ENCODE results near the gene KCTD19.

KCTD19 gene

DNA sequence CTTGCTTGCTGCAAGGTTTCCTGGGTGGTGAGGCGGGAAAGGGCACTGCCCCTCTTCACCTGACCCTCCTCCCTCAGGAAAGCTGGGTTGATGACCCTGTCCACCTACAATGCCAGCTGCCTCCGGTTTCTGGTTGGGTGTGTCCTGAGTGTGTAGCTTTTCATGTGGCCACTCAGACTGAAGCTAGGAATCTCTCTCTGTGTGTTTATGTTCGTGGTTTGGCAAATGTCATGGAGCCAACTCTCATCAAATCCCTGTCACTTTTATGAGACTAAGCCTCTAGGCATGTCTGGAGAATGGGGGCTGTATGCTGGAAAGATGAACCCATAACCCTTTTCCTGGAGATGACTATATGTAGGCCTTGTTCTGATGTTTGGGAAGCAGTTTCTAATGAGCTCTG is 30.1 kb downstream of the KCTD19 start:
- no peak overlapping the region for H3K27ac ChIP-seq (ENCODE audit: low read depth, low read length)
- H3K9me3 ChIP-seq (ENCODE audit: low read length) = no peaks in the 10 kb centered on the region
- H3K27me3 ChIP-seq (ENCODE audit: control insufficient read depth in 1 of 2, insufficient read depth in 2 of 2, low read length in 2 of 2) = no peaks in the 10 kb centered on the region
- no peaks in the 10 kb centered on the region for H3K36me3 ChIP-seq (ENCODE audit: insufficient read depth, low read length)
- no peak overlapping the region for H3K4me3 ChIP-seq (ENCODE audit: low read depth in 1 of 2, low read length in 2 of 2)
- no peaks in the 10 kb centered on the region for H3K4me1 ChIP-seq (ENCODE audit: insufficient read depth, low read length)
- H3K9ac ChIP-seq (ENCODE audit: low read length) = no peak overlapping the region

DNA sequence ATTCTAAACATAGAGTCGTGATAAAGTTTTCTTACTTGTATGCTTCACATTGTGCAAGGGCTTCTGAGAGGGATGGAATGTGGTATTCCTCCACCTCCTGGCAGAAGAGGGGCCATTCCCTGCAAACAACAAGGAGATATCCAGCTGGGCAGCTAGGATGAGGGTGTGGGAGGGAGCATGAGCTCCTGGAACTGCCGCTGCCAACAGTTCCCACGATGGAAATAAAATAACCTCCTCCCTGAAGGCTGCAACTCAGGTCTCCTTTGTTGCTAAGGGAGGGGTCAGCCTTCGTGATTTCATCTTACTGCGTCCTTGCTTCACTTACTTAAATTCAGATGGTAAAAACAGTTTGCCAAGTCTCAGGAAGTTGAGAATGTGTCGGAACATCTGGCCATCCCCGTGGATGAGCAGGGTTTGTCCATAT is 31.6 kb downstream of the KCTD19 start:
- H3K27me3 ChIP-seq (ENCODE audit: control insufficient read depth in 1 of 2, insufficient read depth in 2 of 2, low read length in 2 of 2) = no peaks in the 10 kb centered on the region
- no peaks in the 10 kb centered on the region for H3K9me3 ChIP-seq (ENCODE audit: low read length)
- H3K4me1 ChIP-seq (ENCODE audit: insufficient read depth, low read length) = no peaks in the 10 kb centered on the region
- H3K9ac ChIP-seq (ENCODE audit: low read length) = no peak overlapping the region
- H3K36me3 ChIP-seq (ENCODE audit: insufficient read depth, low read length) = no peaks in the 10 kb centered on the region
- H3K4me3 ChIP-seq (ENCODE audit: low read depth in 1 of 2, low read length in 2 of 2) = no peak overlapping the region
- H3K27ac ChIP-seq (ENCODE audit: low read depth, low read length) = no peak overlapping the region

DNA sequence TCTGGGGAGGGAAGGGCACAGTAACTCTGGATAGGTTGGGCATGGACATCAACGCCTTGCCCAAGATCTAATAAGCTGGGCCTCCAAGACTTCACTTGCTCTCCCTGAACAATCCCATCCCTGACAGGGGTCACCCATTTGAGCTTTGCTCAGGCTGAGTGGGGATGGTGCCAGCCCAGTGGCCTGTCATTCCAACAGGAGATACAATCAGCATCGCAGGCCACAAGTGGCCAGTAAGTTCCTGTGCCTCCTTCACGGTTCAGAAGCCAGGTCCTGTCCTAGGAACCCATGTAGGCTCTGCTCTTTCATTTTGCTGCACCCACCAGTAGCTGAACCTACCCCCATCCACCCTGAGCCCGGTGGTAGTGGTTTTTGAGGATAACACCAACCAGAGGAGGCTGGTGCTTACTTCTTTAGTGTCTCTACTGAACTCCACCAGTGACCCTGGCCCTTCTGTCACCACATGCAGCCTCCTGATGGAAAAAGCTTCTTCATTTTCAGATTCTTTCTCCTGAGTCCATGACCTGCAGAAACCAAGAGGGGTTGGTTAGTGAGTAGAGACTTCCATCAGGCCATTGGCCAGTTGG is 32.3 kb downstream of the KCTD19 start:
- no peaks in the 10 kb centered on the region for H3K4me1 ChIP-seq (ENCODE audit: insufficient read depth, low read length)
- H3K9ac ChIP-seq (ENCODE audit: low read length) = no peak overlapping the region
- no peaks in the 10 kb centered on the region for H3K36me3 ChIP-seq (ENCODE audit: insufficient read depth, low read length)
- H3K27me3 ChIP-seq (ENCODE audit: control insufficient read depth in 1 of 2, insufficient read depth in 2 of 2, low read length in 2 of 2) = no peaks in the 10 kb centered on the region
- no peak overlapping the region for H3K27ac ChIP-seq (ENCODE audit: low read depth, low read length)
- no peak overlapping the region for H3K4me3 ChIP-seq (ENCODE audit: low read depth in 1 of 2, low read length in 2 of 2)
- H3K9me3 ChIP-seq (ENCODE audit: low read length) = no peaks in the 10 kb centered on the region

DNA sequence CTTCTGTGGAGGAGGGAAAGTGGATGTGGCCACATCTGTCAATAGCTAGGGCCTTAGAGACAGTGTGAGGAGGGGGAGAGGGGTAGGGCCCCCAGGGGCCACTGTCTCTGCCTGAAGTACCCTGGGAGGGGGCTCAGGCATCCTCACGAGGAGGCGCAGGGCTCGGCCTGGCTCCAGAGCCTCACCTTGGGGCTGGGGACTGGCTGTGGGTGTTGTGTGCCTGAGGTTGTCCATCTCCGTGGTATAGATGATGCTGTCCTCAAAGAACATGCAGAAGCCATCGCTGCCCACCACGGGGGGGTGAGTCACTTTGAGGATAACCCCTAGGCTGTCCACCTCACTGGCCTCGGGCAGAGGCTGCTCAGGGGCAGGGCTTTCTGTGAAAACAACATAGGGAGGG is 35.1 kb downstream of the KCTD19 start:
- H3K4me1 ChIP-seq (ENCODE audit: insufficient read depth, low read length) = no peaks in the 10 kb centered on the region
- H3K4me3 ChIP-seq (ENCODE audit: low read depth in 1 of 2, low read length in 2 of 2) = no peak overlapping the region
- no peaks in the 10 kb centered on the region for H3K9me3 ChIP-seq (ENCODE audit: low read length)
- no peaks in the 10 kb centered on the region for H3K27me3 ChIP-seq (ENCODE audit: control insufficient read depth in 1 of 2, insufficient read depth in 2 of 2, low read length in 2 of 2)
- H3K9ac ChIP-seq (ENCODE audit: low read length) = no peak overlapping the region
- no peaks in the 10 kb centered on the region for H3K36me3 ChIP-seq (ENCODE audit: insufficient read depth, low read length)
- no peak overlapping the region for H3K27ac ChIP-seq (ENCODE audit: low read depth, low read length)

DNA sequence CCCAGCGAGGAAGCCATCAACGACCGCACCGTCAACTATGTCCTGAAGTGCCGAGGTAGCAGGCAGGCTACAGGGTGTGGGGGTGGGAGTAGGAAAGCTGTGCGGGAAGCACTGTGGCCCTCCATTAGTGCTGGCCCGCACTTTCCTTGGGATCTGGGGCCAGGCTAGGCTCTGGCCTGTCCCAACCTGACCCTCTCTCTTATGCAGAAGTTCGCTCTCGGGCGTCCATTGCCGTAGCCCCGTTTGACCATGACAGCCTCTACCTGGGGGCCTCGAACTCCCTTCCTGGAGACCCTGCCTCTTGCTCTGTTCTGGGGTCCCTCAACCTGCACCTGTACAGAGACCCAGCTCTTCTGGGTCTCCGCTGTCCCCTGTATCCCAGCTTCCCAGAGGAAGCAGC is 38.6 kb downstream of the KCTD19 start:
- Histone ChIP-seq H3K4me3 (ENCODE audit: low read depth in 1 of 2, low read length in 2 of 2) (no peak overlapping the region), H3K4me1 (ENCODE audit: insufficient read depth, low read length) (no peaks in the 10 kb centered on the region), H3K9me3 (ENCODE audit: low read length) (no peaks in the 10 kb centered on the region), H3K9ac (ENCODE audit: low read length) (no peak overlapping the region), H3K27ac (ENCODE audit: low read depth, low read length) (no peak overlapping the region), H3K36me3 (ENCODE audit: insufficient read depth, low read length) (no peaks in the 10 kb centered on the region), H3K27me3 (ENCODE audit: control insufficient read depth in 1 of 2, insufficient read depth in 2 of 2, low read length in 2 of 2) (no peaks in the 10 kb centered on the region)

DNA sequence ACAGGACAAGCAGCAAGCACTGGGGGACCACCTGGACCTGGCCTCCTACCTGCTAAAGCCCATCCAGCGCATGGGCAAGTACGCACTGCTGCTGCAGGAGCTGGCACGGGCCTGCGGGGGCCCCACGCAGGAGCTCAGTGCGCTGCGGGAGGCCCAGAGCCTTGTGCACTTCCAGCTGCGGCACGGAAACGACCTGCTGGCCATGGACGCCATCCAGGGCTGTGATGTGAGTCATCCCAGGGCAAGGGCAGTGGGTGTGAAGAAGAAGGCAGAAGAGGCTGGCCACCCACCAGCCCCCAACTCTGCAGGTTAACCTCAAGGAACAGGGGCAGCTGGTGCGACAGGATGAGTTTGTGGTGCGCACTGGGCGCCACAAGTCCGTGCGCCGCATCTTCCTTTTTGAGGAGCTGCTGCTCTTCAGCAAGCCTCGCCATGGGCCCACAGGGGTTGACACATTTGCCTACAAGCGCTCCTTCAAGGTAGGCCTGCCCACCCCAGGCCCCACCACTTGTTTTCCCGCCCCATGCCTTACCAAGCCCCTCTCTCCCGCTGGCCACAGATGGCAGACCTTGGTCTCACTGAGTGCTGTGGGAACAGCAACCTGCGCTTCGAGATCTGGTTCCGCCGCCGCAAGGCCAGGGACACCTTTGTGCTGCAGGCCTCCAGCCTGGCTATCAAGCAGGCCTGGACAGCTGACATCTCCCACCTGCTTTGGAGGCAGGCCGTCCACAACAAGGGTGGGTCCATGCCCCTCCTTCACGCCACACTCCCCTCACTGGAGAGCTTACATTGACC is 39.9 kb downstream of the KCTD19 start:
- Histone ChIP-seq H3K36me3 (ENCODE audit: insufficient read depth, low read length) (no peaks in the 10 kb centered on the region), H3K27ac (ENCODE audit: low read depth, low read length) (no peak overlapping the region), H3K27me3 (ENCODE audit: control insufficient read depth in 1 of 2, insufficient read depth in 2 of 2, low read length in 2 of 2) (no peaks in the 10 kb centered on the region), H3K4me1 (ENCODE audit: insufficient read depth, low read length) (no peaks in the 10 kb centered on the region), H3K9me3 (ENCODE audit: low read length) (no peaks in the 10 kb centered on the region), H3K9ac (ENCODE audit: low read length) (no peak overlapping the region), H3K4me3 (ENCODE audit: low read depth in 1 of 2, low read length in 2 of 2) (no peak overlapping the region)

DNA sequence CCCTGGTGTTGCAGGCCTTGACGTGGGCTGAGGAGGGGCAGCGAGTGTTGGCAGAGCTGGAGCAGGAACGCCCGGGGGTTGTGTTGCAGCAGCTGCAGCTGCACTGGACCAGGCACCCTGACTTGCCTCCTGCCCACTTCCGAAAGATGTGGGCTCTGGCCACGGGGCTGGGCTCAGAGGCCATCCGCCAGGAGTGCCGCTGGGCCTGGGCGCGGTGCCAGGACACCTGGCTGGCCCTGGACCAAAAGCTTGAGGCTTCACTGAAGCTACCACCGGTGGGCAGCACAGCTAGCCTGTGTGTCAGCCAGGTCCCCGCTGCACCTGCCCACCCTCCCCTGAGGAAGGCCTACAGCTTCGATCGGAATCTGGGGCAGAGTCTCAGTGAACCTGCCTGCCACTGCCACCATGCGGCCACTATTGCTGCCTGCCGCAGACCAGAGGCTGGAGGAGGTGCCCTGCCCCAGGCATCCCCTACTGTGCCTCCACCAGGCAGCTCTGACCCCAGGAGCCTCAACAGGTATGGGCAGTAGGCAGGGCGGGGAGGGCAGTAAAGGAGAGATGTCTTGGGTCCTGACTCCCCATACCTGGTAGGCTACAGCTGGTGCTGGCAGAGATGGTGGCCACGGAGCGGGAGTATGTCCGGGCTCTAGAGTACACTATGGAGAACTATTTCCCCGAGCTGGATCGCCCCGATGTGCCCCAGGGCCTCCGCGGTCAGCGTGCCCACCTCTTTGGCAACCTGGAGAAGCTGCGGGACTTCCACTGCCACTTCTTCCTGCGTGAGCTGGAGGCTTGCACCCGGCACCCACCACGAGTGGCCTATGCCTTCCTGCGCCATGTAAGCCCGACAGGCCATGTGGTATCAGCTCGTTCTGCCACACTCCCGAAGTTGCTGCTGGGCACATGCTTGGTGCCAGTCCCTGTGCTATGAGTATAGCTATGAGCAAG is 41.6 kb downstream of the KCTD19 start:
- Histone ChIP-seq H3K27me3 (ENCODE audit: control insufficient read depth in 1 of 2, insufficient read depth in 2 of 2, low read length in 2 of 2) (no peaks in the 10 kb centered on the region), H3K9me3 (ENCODE audit: low read length) (no peaks in the 10 kb centered on the region), H3K27ac (ENCODE audit: low read depth, low read length) (no peak overlapping the region), H3K4me1 (ENCODE audit: insufficient read depth, low read length) (no peaks in the 10 kb centered on the region), H3K9ac (ENCODE audit: low read length) (no peak overlapping the region), H3K36me3 (ENCODE audit: insufficient read depth, low read length) (no peaks in the 10 kb centered on the region), H3K4me3 (ENCODE audit: low read depth in 1 of 2, low read length in 2 of 2) (no peak overlapping the region)

DNA sequence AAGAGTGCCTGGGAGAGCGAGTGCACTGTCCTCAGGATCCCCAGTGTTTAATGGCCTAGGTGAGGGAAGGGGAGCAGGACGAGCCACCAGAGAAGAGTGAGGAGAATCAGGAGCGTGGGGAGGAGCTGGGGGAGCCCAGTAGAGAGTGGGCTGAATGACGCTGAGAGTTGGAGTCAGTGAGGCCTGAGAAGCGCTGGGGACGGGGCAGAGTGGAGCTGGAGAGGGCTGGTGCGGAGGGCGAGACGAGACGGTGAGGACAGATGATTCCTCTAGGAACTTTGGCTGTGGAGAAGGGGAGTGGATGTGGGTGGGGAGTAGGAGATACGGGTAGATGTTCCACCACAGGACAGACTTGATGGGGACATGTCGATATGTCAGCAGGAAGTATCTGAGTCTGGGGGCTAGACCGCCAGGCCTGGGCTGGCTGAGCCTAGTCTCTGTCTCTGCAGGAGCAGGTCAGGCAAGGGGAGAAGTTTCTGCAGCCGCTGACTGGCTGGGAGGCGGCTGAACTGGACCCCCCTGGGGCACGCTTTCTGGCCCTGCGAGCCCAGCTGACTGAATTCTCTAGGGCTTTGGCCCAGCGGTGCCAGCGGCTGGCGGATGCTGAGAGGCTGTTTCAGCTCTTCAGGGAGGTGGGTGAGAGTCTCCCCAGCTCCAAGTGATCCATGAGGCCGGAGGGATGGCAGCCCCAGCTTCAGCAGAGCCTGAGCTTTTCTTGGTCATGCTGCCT is 42.5 kb downstream of the KCTD19 start:
- no peak overlapping the region for H3K27ac ChIP-seq (ENCODE audit: low read depth, low read length)
- H3K9ac ChIP-seq (ENCODE audit: low read length) = no peak overlapping the region
- H3K4me1 ChIP-seq (ENCODE audit: insufficient read depth, low read length) = no peaks in the 10 kb centered on the region
- H3K36me3 ChIP-seq (ENCODE audit: insufficient read depth, low read length) = no peaks in the 10 kb centered on the region
- no peaks in the 10 kb centered on the region for H3K9me3 ChIP-seq (ENCODE audit: low read length)
- H3K4me3 ChIP-seq (ENCODE audit: low read depth in 1 of 2, low read length in 2 of 2) = no peak overlapping the region
- H3K27me3 ChIP-seq (ENCODE audit: control insufficient read depth in 1 of 2, insufficient read depth in 2 of 2, low read length in 2 of 2) = no peaks in the 10 kb centered on the region

DNA sequence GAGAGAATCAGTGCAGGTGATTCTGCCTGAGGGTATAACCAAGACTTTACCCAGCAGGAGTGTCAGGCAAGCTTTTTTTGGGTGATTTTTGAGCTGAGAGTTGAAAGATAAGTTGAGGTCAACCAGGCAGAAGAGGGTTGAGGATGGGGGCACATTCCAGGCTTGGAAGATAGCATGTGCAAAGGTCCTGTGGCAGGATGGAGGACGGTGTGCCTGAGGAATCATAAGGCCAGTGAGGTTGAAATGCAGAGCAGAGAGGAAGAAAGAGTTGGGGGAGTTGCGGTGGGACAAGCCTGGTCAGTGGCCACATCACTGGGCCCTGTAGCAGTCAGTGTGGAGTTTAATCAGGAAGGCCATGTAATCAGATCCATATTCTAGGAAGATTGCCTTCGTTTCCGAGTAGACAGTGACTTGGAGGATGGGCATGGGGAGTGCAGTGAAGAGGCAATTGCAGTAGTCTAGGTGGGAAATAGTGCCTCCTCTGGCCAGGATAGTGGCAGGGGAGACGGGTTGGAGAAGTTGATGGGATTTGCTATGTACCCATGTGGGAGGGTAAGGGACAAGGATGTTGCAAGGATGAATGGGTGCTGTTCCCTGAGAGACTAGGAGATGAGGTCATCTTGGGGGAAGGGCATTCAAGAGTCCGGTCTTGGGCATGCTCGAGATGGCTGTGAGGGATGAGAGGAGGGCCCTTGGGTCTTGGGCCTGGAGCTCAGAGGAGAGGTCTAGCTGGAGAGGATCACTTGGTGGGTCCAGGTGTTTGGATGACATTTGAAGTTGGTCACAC is 43.3 kb downstream of the KCTD19 start:
- no peak overlapping the region for H3K9ac ChIP-seq (ENCODE audit: low read length)
- no peak overlapping the region for H3K4me3 ChIP-seq (ENCODE audit: low read depth in 1 of 2, low read length in 2 of 2)
- no peaks in the 10 kb centered on the region for H3K27me3 ChIP-seq (ENCODE audit: control insufficient read depth in 1 of 2, insufficient read depth in 2 of 2, low read length in 2 of 2)
- peaks cover 5% of the 10 kb centered on the region for H3K4me1 ChIP-seq (ENCODE audit: insufficient read depth, low read length)
- no peak overlapping the region for H3K27ac ChIP-seq (ENCODE audit: low read depth, low read length)
- H3K36me3 ChIP-seq (ENCODE audit: insufficient read depth, low read length) = no peaks in the 10 kb centered on the region
- H3K9me3 ChIP-seq (ENCODE audit: low read length) = no peaks in the 10 kb centered on the region

DNA sequence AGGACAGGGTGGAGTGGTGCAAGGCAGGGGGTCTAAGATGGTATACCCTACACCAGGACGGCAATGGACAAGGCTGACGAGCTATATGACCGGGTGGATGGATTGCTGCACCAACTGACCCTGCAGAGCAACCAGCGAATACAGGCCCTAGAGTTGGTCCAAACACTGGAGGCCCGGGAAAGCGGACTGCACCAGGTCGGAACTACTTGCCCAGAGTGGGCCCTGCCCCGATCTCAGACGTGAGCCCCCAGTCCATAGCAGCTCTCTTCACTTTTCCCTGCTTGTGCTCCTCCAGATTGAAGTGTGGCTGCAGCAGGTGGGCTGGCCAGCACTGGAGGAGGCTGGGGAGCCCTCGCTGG is 44.1 kb downstream of the KCTD19 start:
- Histone ChIP-seq H3K27ac (ENCODE audit: low read depth, low read length) (no peak overlapping the region), H3K36me3 (ENCODE audit: insufficient read depth, low read length) (no peaks in the 10 kb centered on the region), H3K9ac (ENCODE audit: low read length) (no peak overlapping the region), H3K27me3 (ENCODE audit: control insufficient read depth in 1 of 2, insufficient read depth in 2 of 2, low read length in 2 of 2) (no peaks in the 10 kb centered on the region), H3K9me3 (ENCODE audit: low read length) (no peaks in the 10 kb centered on the region), H3K4me1 (ENCODE audit: insufficient read depth, low read length) (peaks cover 12% of the 10 kb centered on the region), H3K4me3 (ENCODE audit: low read depth in 1 of 2, low read length in 2 of 2) (no peak overlapping the region)
